Peyer's patch (tissue), 4 donors: ENCODE data around the gene ARPIN.

Experiments
- POLR2A ChIP-seq, 2 donors: fragments of 450-650 bp; IDR thresholded peaks; one replicate each; pipeline ENCODE4 v1.5.1; 2017; ENCODE audit warnings: antibody characterized with exemption in 2 of 2, mild to moderate bottlenecking in 2 of 2, moderate library complexity in 2 of 2
- TF ChIP-seq, protein P1 (sequence below), 6 experiments: fragments of 450-650 bp in 4 of 6; fragments of 200-600 bp in 2 of 6; sonication (generic) in 1 of 6; IDR thresholded peaks; one replicate each; pipeline ENCODE4 v1.5.1; 2017 to 2019; ENCODE audit warnings: antibody characterized with exemption in 6 of 6, mild to moderate bottlenecking in 3 of 6, moderate library complexity in 1 of 6

DNA sequence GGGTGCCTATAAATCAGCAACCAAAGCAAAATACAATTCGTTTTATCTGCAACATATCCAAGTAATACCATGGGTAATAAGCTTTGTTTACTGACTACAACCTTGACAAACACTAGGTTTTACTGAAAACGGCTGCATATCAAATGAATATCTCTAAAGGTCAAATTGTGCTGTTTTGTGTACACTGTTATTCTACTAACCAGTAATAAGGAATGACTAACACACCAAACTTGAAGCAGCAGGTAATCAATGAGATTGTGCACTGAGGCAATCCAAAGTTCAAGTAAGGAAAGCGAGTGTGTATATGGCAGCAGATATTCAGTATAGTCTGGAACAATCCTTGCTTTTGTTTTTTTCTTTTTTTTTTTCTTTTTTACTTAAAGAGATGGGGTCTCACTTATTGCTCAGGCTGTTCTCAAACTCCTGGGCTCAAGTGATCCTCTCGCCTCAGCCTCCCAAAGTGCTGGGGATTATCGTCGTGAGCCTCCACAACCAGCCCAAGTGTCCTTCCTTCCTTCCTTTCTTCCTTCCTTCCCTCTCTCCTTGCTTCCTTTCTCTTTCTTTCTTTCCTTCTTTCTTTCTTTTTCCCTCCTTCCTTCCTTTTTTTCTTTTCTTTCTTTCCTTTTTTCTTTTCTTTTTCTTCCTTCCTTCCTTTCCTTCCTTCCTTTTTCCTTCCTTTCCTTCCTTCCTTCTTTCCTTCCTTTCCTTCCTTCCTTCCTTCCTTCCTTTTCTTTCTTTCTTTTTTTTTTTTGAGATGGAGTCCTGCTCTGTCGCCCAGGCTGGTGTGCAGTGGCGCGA lies 53.9 kb downstream of the ARPIN start:
- TF ChIP-seq POLR2A (IDR thresholded peaks at IDR 0.05): no peak
- TF ChIP-seq, protein P1, sequence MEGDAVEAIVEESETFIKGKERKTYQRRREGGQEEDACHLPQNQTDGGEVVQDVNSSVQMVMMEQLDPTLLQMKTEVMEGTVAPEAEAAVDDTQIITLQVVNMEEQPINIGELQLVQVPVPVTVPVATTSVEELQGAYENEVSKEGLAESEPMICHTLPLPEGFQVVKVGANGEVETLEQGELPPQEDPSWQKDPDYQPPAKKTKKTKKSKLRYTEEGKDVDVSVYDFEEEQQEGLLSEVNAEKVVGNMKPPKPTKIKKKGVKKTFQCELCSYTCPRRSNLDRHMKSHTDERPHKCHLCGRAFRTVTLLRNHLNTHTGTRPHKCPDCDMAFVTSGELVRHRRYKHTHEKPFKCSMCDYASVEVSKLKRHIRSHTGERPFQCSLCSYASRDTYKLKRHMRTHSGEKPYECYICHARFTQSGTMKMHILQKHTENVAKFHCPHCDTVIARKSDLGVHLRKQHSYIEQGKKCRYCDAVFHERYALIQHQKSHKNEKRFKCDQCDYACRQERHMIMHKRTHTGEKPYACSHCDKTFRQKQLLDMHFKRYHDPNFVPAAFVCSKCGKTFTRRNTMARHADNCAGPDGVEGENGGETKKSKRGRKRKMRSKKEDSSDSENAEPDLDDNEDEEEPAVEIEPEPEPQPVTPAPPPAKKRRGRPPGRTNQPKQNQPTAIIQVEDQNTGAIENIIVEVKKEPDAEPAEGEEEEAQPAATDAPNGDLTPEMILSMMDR (IDR thresholded peaks at IDR 0.05): no peak
